OCI-LY3 (cell line): ENCODE data around the gene GFPT2.
A peak's percentile ranks its signal among the peaks of the same experiment; 100 is the strongest.

Experiments
- H2AFZ ChIP-seq: fragments of 200-600, 300-600 bp; shearing (Covaris generic); 2 replicates; pipeline ENCODE4 v1.6.0; 2014; ENCODE audit warnings: antibody characterized with exemption, low read depth, low read length
- H3K27ac ChIP-seq: fragments of 200-600, 300-600 bp; sonication (generic); 2 replicates; pipeline ENCODE4 v1.5.1; 2014; ENCODE audit warnings: mild to moderate bottlenecking, low read length, moderate library complexity, mixed read lengths
- H3K27me3 ChIP-seq: fragments of 200-600, 300-600 bp; sonication (generic); 2 replicates; pipeline ENCODE4 v1.6.1; 2014; ENCODE audit warnings: low read depth, low read length, mixed read lengths
- H3K36me3 ChIP-seq: fragments of 200-600, 300-600 bp; sonication (generic); replicated peaks from 2 replicates; pipeline ENCODE3; 2014; ENCODE audit warnings: low read depth, low read length, mixed read lengths
- H3K4me1 ChIP-seq: fragments of 300-600, 200-600 bp; sonication (generic); 2 replicates; pipeline ENCODE4 v1.6.1; 2014; ENCODE audit warnings: low read length, mixed read lengths
- H3K4me2 ChIP-seq: fragments of 200-600, 300-600 bp; sonication (generic); 2 replicates; pipeline ENCODE4 v1.6.1; 2014; ENCODE audit warnings: low read length, mixed read lengths
- H3K4me3 ChIP-seq: fragments of 300-600, 200-600 bp; sonication (generic); 2 replicates; pipeline ENCODE4 v1.5.1; 2014; ENCODE audit warnings: antibody characterized with exemption, mild to moderate bottlenecking, low read length, moderate library complexity
- H3K79me2 ChIP-seq: fragments of 300-600, 200-600 bp; shearing (Covaris generic); 2 replicates; pipeline ENCODE4 v1.6.1; 2014; ENCODE audit warnings: mild to moderate bottlenecking, low read length, mixed read lengths
- H3K9ac ChIP-seq: fragments of 300-600, 200-600 bp; shearing (Covaris generic); 2 replicates; pipeline ENCODE4 v1.6.0; 2014; ENCODE audit warnings: mild to moderate bottlenecking, low read length, moderate library complexity
- H3K9me3 ChIP-seq: fragments of 200-600, 300-600 bp; shearing (Covaris generic); 2 replicates; pipeline ENCODE4 v1.6.1; 2014; ENCODE audit warnings: low read length, mixed read lengths; ENCODE audit not compliant: insufficient read depth
- H4K20me1 ChIP-seq: fragments of 200-600, 300-600 bp; sonication (generic); 2 replicates; pipeline ENCODE4 v1.6.1; 2016; ENCODE audit warnings: low read length, mixed read lengths; ENCODE audit not compliant: insufficient read depth
- EZH2phosphoT487 ChIP-seq: fragments of 200-600 bp; shearing (Covaris generic); IDR thresholded peaks from 2 replicates; pipeline ENCODE4 v1.6.1; 2018; ENCODE audit warnings: antibody characterized with exemption, mixed run types, low read depth
- TF ChIP-seq, protein P1 (sequence below): fragments of 200-600, 300-600 bp; sonication (generic); IDR thresholded peaks from 2 replicates; pipeline ENCODE4 v1.5.1; 2014; ENCODE audit warnings: antibody characterized with exemption, low read length, low read depth

The GFPT2 gene

DNA sequence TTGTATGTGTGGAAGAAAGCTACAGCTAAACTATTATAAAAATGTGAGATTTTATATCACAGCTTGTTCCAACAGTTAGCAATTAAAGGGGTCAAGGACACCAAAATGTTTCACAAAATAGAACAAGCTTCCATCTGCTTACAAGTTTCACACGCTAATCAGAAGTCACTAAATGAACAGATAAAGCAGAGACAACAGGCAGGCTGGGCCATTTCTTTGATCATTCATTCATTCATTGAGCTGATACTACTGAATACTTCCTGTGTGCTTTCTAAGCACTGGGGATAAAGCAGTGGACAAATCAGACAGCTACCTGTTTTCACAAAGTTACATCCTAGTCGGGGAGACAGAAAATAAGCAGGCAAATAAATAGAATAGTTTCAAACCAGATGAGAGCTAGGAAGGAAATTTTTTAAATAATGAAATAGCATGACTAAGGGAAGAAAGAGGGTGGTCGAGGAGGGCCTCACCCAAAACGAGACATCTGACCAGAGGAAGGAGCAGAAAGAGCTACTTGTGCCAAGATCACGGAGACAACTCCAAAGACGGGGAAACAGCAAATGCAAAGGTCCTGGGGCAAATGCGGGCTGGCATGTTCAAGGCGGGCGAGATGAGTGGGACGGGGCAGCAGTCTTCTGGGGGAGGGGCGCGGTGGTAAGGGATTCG, 62.4 kb downstream of the GFPT2 start:
- Histone ChIP-seq H3K9me3 (no peaks in the 10 kb centered on the region), H3K79me2 (peaks cover 58% of the 10 kb centered on the region), H3K4me2 (peak overlapping the region; percentile 92), H3K4me1 (peaks cover 13% of the 10 kb centered on the region), H3K9ac (peak overlapping the region; percentile 87), H2AFZ (no peak overlapping the region), H4K20me1 (peaks cover 15% of the 10 kb centered on the region), H3K4me3 (peak overlapping the region; percentile 100), H3K27me3 (no peaks in the 10 kb centered on the region), H3K27ac (no peak overlapping the region), H3K36me3 (peaks cover 29% of the 10 kb centered on the region)
- TF ChIP-seq, protein P1, sequence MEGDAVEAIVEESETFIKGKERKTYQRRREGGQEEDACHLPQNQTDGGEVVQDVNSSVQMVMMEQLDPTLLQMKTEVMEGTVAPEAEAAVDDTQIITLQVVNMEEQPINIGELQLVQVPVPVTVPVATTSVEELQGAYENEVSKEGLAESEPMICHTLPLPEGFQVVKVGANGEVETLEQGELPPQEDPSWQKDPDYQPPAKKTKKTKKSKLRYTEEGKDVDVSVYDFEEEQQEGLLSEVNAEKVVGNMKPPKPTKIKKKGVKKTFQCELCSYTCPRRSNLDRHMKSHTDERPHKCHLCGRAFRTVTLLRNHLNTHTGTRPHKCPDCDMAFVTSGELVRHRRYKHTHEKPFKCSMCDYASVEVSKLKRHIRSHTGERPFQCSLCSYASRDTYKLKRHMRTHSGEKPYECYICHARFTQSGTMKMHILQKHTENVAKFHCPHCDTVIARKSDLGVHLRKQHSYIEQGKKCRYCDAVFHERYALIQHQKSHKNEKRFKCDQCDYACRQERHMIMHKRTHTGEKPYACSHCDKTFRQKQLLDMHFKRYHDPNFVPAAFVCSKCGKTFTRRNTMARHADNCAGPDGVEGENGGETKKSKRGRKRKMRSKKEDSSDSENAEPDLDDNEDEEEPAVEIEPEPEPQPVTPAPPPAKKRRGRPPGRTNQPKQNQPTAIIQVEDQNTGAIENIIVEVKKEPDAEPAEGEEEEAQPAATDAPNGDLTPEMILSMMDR: no peak
- TF ChIP-seq EZH2phosphoT487: no peak

DNA sequence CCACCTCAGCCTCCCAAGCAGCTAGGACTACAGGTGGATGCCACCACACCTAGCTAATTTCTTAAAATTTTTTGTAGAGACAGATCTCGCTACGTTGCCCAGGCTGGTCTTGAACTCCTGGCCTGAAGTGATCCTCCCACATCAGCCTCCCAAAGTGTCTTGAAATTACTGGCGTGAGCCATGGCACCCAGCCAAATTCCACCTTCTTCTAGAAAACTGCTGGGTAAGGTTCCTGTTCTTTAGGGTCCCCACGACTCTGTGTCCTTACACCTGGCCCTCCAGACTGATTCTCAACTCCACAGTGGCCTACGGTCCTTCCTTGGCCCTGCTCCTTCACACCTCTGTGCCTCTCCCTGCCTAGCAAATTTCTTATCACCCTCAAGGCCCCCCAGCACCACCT, 63.2 kb downstream of the GFPT2 start:
- Histone ChIP-seq H3K4me2 (no peak overlapping the region), H3K36me3 (peaks cover 34% of the 10 kb centered on the region), H3K9me3 (no peaks in the 10 kb centered on the region), H3K27me3 (no peaks in the 10 kb centered on the region), H4K20me1 (peaks cover 15% of the 10 kb centered on the region), H3K9ac (no peak overlapping the region), H3K79me2 (peaks cover 62% of the 10 kb centered on the region), H2AFZ (no peak overlapping the region), H3K4me3 (peak overlapping the region; percentile 100; the same call in 1 of the 2 replicates), H3K4me1 (peaks cover 13% of the 10 kb centered on the region), H3K27ac (no peak overlapping the region)
- TF ChIP-seq, protein P1: no peak
- no peak for TF ChIP-seq EZH2phosphoT487

DNA sequence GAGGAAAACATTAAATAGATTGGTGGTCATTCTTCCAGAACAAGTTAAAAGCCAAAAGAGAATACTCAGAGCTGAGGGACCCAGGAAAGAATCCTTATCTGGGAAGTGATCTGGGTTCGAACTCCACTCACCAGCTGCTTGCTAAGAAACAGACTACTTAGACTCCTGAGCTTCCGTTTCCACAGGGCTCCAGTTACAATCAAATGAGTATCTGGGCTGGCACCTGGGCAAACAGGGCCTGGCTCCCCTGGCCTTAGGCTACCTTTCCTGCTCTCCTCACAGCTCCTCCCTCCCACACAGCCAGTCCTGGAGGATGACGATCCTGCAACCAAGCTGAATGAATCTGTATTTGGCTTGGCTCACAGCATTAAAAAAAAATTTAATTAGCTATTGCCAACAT, 63.7 kb downstream of the GFPT2 start:
- no peak overlapping the region for H3K9ac ChIP-seq
- peaks cover 68% of the 10 kb centered on the region for H3K79me2 ChIP-seq
- peaks cover 38% of the 10 kb centered on the region for H3K36me3 ChIP-seq
- no peak overlapping the region for H3K4me3 ChIP-seq
- H3K27ac ChIP-seq: no peak overlapping the region
- H3K4me1 ChIP-seq: peaks cover 13% of the 10 kb centered on the region
- H3K4me2 ChIP-seq: no peak overlapping the region
- H4K20me1 ChIP-seq: peaks cover 15% of the 10 kb centered on the region
- H3K27me3 ChIP-seq: no peaks in the 10 kb centered on the region
- TF ChIP-seq EZH2phosphoT487: no peak
- TF ChIP-seq, protein P1: no peak
- no peaks in the 10 kb centered on the region for H3K9me3 ChIP-seq
- no peak overlapping the region for H2AFZ ChIP-seq

DNA sequence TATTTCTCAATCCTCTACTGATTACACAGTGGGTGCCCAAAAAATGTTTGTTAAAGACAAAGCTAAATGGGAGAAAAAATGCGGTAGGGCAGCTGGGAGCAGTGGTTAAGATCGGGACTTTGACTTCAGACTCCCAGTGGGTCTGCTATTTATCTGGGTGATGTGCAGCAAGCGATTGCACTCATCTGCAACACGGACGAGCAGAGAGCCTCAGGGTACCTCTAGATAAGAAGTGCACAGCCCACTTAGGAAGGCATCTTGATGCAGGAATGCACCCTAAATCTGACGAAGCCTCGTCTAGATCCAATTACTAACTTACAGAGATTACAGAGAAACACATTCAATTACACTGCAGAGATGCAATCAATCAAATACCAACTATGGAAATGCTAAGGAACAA, 65.3 kb downstream of the GFPT2 start:
- Histone ChIP-seq H2AFZ (no peak overlapping the region), H3K4me1 (peaks cover 9% of the 10 kb centered on the region)

More for the DNA sequence above, 65.3 kb downstream of the GFPT2 start:
- peaks cover 12% of the 10 kb centered on the region for H4K20me1 ChIP-seq
- H3K4me2 ChIP-seq: no peak overlapping the region
- H3K79me2 ChIP-seq: peaks cover 73% of the 10 kb centered on the region
- no peak overlapping the region for H3K9ac ChIP-seq
- H3K27ac ChIP-seq: no peak overlapping the region
- peaks cover 44% of the 10 kb centered on the region for H3K36me3 ChIP-seq
- no peak overlapping the region for H3K4me3 ChIP-seq
- TF ChIP-seq, protein P1: no peak
- no peak for TF ChIP-seq EZH2phosphoT487
- no peaks in the 10 kb centered on the region for H3K27me3 ChIP-seq
- H3K9me3 ChIP-seq: no peaks in the 10 kb centered on the region
